HepG2 (cell line): ENCODE measurements around the gene VWA7. TPM values are rescaled to one million over a fixed set of nuclear protein-coding genes. Genes with fewer than 3 reads are reported as not detected.

ENCODE experiments used
- ESRRA ChIP-seq: sonication (generic); formaldehyde crosslinking; IDR thresholded peaks from 2 replicates; pipeline ENCODE4 v1.5.1; 2020; ENCODE audit warnings: mild to moderate bottlenecking, low read depth, missing genetic modification reagents
- MAFK ChIP-seq, 2 experiments: IDR thresholded peaks in 1 of 2; conservative IDR thresholded peaks in 1 of 2; 2 replicates each; pipeline ENCODE4 v1.6.1; 2011; ENCODE audit warnings: improper control_type of control experiment in 2 of 2, low read length in 2 of 2
- POLR2AphosphoS5 ChIP-seq: IDR thresholded peaks from 2 replicates; pipeline ENCODE4 v1.6.1; 2012; ENCODE audit warnings: low read depth, low read length
- TCF7L2 ChIP-seq: IDR thresholded peaks from 2 replicates; pipeline ENCODE4 v1.6.1; 2011; ENCODE audit warnings: mild to moderate bottlenecking, low read depth, low read length, moderate library complexity
- ZFP62 ChIP-seq: sonication (generic); formaldehyde crosslinking; IDR thresholded peaks from 2 replicates; pipeline ENCODE4 v1.4.0; 2020; ENCODE audit warnings: missing genetic modification reagents
- ZIK1 ChIP-seq: sonication (generic); formaldehyde crosslinking; IDR thresholded peaks from 2 replicates; pipeline ENCODE4 v1.5.0; 2020; ENCODE audit warnings: mild to moderate bottlenecking, low read depth, missing genetic modification reagents, borderline replicate concordance
- ZNF160 ChIP-seq: sonication (generic); formaldehyde crosslinking; IDR thresholded peaks from 2 replicates; pipeline ENCODE4 v1.8.0; 2022; ENCODE audit warnings: mild to moderate bottlenecking, inconsistent platforms, missing genetic modification reagents
- ZNF317 ChIP-seq: sonication (generic); formaldehyde crosslinking; IDR thresholded peaks from 2 replicates; pipeline ENCODE4 v1.5.0; 2020; ENCODE audit warnings: mild to moderate bottlenecking, missing genetic modification reagents
- polyA plus RNA-seq, 8 experiments: library from polyadenylated mRNA; depleted of rRNA in 3 of 8; stranded (reverse) in 7 of 8; unstranded in 1 of 8; fragments of >200 nt; fragmentation: Illumina TruSeq in 4 of 8; extraction: Trizol in 4 of 8; gene quantifications; 2 replicates each; pipeline versions ENCODE4 v1.2.1 to v1.2.3, GENCODE V29; 2011 to 2016; ENCODE audit warnings: low read depth in 4 of 8, missing spikeins in 1 of 8, mixed read lengths in 1 of 8; ENCODE audit not compliant: insufficient read depth in 1 of 8
- total RNA-seq, 5 experiments: library from RNA; depleted of rRNA; stranded (reverse); fragments of >200 nt; fragmentation: Illumina TruSeq; extraction: Trizol; gene quantifications; 2 replicates each; pipeline ENCODE4 v1.2.3, GENCODE V29; 2016; ENCODE audit warnings: low read depth in 1 of 5
- TF ChIP-seq, protein P1 (sequence below): sonication (generic); formaldehyde crosslinking; IDR thresholded peaks from 2 replicates; pipeline ENCODE4 v1.4.0; 2020; ENCODE audit warnings: missing genetic modification reagents
- TF ChIP-seq, protein P2 (sequence below): sonication (generic); formaldehyde crosslinking; IDR thresholded peaks from 2 replicates; pipeline ENCODE4 v1.5.1; 2020; ENCODE audit warnings: mild to moderate bottlenecking, missing genetic modification reagents
- TF ChIP-seq, protein P3 (sequence below): sonication (generic); formaldehyde crosslinking; IDR thresholded peaks from 2 replicates; pipeline ENCODE4 v1.4.0; 2020; ENCODE audit warnings: missing genetic modification reagents, borderline replicate concordance
- TF ChIP-seq, protein P4 (sequence below): sonication (generic); formaldehyde crosslinking; IDR thresholded peaks from 2 replicates; pipeline ENCODE4 v1.5.0; 2020; ENCODE audit warnings: missing genetic modification reagents
- TF ChIP-seq, protein P5 (sequence below): sonication (generic); formaldehyde crosslinking; IDR thresholded peaks from 2 replicates; pipeline ENCODE4 v1.5.0; 2020; ENCODE audit warnings: missing genetic modification reagents, mild to moderate bottlenecking, borderline replicate concordance
- TF ChIP-seq, protein P6 (sequence below), 2 experiments: fragments of 450-650 bp in 1 of 2; sonication (generic) in 1 of 2; formaldehyde crosslinking; IDR thresholded peaks; 2 replicates each; pipeline versions ENCODE4 v1.5.0 to v1.8.0; 2020 to 2022; ENCODE audit warnings: mild to moderate bottlenecking in 1 of 2, missing genetic modification reagents in 1 of 2

VWA7 gene
- total and polyA plus RNA-seq, 2 of the 13 experiments (the other 11 are each of a cell fraction or from before 2014, with no cell fraction given), result 0.86 to 3.3 TPM

DNA sequence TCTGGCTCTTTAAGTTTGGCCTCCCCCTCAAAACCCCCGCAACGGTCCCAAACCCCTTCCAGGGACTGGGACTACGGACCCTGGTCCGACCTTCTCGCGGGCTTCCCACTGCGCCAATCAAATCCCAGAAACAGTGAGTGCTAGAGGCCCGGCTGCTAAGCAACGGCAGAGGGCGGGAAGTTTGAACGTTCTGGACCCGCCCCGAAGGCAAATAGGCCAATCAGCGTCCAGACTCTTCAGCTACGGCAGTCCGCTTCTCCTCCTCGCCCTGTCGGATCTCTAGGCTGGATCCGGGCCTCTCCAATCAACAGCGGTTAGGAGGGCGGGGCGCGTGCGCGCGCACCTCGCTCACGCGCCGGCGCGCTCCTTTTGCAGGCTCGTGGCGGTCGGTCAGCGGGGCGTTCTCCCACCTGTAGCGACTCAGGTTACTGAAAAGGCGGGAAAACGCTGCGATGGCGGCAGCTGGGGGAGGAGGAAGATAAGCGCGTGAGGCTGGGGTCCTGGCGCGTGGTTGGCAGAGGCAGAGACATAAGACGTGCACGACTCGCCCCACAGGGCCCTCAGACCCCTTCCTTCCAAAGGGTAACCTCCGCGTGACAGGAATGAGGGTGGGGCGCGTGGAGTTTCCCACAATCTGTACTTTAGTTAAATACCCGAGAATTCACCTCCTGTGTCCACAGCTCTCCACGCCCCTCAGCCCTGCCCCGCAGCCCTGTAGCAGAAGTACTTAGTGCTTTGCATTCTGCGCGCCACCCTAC lies 37.3 kb downstream of the VWA7 start, which contains the start of gene MSH5 (continued):
- TF ChIP-seq, protein P1, sequence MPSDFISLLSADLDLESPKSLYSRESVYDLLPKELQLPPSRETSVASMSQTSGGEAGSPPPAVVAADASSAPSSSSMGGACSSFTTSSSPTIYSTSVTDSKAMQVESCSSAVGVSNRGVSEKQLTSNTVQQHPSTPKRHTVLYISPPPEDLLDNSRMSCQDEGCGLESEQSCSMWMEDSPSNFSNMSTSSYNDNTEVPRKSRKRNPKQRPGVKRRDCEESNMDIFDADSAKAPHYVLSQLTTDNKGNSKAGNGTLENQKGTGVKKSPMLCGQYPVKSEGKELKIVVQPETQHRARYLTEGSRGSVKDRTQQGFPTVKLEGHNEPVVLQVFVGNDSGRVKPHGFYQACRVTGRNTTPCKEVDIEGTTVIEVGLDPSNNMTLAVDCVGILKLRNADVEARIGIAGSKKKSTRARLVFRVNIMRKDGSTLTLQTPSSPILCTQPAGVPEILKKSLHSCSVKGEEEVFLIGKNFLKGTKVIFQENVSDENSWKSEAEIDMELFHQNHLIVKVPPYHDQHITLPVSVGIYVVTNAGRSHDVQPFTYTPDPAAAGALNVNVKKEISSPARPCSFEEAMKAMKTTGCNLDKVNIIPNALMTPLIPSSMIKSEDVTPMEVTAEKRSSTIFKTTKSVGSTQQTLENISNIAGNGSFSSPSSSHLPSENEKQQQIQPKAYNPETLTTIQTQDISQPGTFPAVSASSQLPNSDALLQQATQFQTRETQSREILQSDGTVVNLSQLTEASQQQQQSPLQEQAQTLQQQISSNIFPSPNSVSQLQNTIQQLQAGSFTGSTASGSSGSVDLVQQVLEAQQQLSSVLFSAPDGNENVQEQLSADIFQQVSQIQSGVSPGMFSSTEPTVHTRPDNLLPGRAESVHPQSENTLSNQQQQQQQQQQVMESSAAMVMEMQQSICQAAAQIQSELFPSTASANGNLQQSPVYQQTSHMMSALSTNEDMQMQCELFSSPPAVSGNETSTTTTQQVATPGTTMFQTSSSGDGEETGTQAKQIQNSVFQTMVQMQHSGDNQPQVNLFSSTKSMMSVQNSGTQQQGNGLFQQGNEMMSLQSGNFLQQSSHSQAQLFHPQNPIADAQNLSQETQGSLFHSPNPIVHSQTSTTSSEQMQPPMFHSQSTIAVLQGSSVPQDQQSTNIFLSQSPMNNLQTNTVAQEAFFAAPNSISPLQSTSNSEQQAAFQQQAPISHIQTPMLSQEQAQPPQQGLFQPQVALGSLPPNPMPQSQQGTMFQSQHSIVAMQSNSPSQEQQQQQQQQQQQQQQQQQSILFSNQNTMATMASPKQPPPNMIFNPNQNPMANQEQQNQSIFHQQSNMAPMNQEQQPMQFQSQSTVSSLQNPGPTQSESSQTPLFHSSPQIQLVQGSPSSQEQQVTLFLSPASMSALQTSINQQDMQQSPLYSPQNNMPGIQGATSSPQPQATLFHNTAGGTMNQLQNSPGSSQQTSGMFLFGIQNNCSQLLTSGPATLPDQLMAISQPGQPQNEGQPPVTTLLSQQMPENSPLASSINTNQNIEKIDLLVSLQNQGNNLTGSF (CRISPR knock-in tag), result peak; percentile 98
- TF ChIP-seq, protein P2, sequence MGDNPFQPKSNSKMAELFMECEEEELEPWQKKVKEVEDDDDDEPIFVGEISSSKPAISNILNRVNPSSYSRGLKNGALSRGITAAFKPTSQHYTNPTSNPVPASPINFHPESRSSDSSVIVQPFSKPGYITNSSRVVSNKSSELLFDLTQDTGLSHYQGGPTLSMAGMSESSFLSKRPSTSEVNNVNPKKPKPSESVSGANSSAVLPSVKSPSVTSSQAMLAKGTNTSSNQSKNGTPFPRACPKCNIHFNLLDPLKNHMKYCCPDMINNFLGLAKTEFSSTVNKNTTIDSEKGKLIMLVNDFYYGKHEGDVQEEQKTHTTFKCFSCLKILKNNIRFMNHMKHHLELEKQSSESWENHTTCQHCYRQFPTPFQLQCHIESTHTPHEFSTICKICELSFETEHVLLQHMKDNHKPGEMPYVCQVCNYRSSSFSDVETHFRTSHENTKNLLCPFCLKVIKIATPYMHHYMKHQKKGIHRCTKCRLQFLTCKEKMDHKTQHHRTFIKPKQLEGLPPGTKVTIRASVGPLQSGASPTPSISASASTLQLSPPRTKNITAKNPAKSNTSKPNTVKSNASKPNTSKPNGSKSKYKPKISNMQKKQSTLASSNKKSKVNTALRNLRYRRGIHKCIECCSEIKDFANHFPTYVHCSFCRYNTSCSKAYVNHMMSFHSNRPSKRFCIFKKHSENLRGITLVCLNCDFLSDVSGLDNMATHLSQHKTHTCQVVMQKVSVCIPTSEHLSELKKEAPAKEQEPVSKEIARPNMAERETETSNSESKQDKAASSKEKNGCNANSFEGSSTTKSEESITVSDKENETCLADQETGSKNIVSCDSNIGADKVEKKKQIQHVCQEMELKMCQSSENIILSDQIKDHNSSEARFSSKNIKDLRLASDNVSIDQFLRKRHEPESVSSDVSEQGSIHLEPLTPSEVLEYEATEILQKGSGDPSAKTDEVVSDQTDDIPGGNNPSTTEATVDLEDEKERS (CRISPR knock-in tag), result peak; percentile 79
- TF ChIP-seq TCF7L2 (no peak), POLR2AphosphoS5 (peak; percentile 74), MAFK (conservative IDR thresholded peaks at IDR 0.05 in 1 of 2, IDR thresholded peaks at IDR 0.05 in 1 of 2; ENCODE audit: low read length in 2 of 2) (no peak), ZNF317 (peak; percentile 90), ESRRA (CRISPR knock-in tag) (peak; percentile 79), ZNF160 (CRISPR knock-in tag) (peak; percentile 95), ZFP62 (CRISPR knock-in tag) (no peak), ZIK1 (CRISPR knock-in tag) (peak; percentile 99)
- TF ChIP-seq, protein P3, sequence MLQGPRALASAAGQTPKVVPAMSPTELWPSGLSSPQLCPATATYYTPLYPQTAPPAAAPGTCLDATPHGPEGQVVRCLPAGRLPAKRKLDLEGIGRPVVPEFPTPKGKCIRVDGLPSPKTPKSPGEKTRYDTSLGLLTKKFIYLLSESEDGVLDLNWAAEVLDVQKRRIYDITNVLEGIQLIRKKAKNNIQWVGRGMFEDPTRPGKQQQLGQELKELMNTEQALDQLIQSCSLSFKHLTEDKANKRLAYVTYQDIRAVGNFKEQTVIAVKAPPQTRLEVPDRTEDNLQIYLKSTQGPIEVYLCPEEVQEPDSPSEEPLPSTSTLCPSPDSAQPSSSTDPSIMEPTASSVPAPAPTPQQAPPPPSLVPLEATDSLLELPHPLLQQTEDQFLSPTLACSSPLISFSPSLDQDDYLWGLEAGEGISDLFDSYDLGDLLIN (CRISPR knock-in tag), result peak; percentile 97
- TF ChIP-seq, protein P4, sequence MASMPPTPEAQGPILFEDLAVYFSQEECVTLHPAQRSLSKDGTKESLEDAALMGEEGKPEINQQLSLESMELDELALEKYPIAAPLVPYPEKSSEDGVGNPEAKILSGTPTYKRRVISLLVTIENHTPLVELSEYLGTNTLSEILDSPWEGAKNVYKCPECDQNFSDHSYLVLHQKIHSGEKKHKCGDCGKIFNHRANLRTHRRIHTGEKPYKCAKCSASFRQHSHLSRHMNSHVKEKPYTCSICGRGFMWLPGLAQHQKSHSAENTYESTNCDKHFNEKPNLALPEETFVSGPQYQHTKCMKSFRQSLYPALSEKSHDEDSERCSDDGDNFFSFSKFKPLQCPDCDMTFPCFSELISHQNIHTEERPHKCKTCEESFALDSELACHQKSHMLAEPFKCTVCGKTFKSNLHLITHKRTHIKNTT (CRISPR knock-in tag), result no peak
- TF ChIP-seq, protein P5, sequence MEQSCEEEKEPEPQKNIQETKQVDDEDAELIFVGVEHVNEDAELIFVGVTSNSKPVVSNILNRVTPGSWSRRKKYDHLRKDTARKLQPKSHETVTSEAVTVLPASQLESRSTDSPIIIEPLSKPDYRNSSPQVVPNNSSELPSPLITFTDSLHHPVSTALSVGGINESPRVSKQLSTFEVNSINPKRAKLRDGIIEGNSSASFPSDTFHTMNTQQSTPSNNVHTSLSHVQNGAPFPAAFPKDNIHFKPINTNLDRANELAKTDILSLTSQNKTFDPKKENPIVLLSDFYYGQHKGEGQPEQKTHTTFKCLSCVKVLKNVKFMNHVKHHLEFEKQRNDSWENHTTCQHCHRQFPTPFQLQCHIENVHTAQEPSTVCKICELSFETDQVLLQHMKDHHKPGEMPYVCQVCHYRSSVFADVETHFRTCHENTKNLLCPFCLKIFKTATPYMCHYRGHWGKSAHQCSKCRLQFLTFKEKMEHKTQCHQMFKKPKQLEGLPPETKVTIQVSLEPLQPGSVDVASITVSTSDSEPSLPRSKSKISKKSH (CRISPR knock-in tag), result peak; percentile 99
- TF ChIP-seq, protein P6, sequence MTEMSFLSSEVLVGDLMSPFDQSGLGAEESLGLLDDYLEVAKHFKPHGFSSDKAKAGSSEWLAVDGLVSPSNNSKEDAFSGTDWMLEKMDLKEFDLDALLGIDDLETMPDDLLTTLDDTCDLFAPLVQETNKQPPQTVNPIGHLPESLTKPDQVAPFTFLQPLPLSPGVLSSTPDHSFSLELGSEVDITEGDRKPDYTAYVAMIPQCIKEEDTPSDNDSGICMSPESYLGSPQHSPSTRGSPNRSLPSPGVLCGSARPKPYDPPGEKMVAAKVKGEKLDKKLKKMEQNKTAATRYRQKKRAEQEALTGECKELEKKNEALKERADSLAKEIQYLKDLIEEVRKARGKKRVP (CRISPR knock-in tag; IDR thresholded peaks at IDR 0.05), result peak; percentile 60 to 76; a peak in 3 of 4 replicates
